ENCODE measurements around the gene EDAR.

Gene EDAR

DNA sequence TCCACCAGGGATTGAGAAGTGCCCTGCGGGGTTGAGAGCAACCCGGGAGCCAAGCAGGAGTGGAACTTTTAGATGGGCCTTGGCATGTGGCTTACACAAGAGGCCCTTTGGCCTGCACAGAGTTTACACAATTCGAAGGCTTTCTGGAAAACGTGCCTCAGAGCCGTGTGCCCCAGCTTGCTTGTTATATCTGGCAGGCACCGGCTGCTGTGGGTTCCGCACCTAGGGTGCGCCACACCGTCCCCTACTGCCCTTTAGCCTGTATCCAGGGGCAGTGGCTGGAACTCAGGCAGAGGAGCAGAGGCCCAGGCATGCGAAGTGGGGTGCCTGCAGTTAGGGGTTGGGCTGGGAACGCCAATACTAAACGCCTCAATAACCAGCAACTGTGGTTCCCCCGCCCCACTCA, 32.9 kb upstream of the EDAR start:
- Histone ChIP-seq H3K27me3 (ENCODE audit: control insufficient read depth, insufficient read depth, low read length) (peaks cover 10% of the 10 kb centered on the region), H3K4me3 (ENCODE audit: low read length) (no peak overlapping the region), H3K36me3 (ENCODE audit: control insufficient read depth, low read depth, low read length) (no peaks in the 10 kb centered on the region), H3K27ac (ENCODE audit: low read length) (no peak overlapping the region), H3K4me1 (ENCODE audit: control insufficient read depth, low read depth, low read length) (peaks cover 21% of the 10 kb centered on the region), H3K9me3 (ENCODE audit: control insufficient read depth, low read depth, low read length) (no peaks in the 10 kb centered on the region), H3K9ac (ENCODE audit: low read length) (no peak overlapping the region)

DNA sequence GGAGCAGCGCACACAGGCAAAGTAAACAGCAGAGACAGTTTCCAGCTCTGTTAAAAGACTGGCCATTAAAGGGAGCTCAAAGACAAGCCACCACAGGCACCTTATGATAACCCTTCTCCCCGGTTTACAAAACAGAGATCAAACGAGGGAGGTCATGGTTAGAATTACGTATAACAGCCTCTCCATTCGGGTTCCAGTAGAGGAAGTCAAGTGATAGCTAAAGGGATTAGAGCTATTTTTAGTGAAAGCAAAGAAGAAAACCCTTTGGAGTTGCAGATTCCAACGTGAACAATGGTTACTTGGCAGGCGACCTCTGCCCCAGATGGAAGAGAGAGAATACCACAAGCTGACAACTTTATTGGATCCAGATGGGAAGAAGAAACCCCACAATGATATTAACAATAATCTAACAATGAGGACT, 31.2 kb upstream of the EDAR start:
- Histone ChIP-seq H3K4me1 (ENCODE audit: control insufficient read depth, low read depth, low read length) (peaks cover 21% of the 10 kb centered on the region), H3K9ac (ENCODE audit: low read length) (no peak overlapping the region), H3K4me3 (ENCODE audit: low read length) (no peak overlapping the region), H3K27me3 (ENCODE audit: control insufficient read depth, insufficient read depth, low read length) (peaks cover 10% of the 10 kb centered on the region), H3K27ac (ENCODE audit: low read length) (no peak overlapping the region), H3K36me3 (ENCODE audit: control insufficient read depth, low read depth, low read length) (no peaks in the 10 kb centered on the region), H3K9me3 (ENCODE audit: control insufficient read depth, low read depth, low read length) (no peaks in the 10 kb centered on the region)

DNA sequence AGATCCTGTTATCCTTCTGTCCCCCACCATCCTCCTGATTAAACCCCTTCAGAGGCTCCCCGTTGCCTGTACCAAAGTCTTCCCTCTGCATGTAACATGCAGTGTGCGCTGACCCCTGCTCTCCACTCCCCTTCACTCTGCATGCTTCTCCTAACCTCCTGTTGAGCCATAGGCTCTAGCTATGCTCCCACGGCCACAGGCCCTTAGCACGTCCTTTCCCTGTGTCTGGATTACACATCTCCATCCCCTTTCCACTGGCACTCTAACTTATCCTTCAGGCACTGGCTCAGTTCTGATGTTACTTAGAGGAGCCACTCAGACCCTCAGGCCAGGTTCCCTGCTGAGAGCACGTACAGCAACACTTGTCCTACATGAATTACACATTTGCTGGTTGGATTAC, 29.4 kb upstream of the EDAR start:
- Histone ChIP-seq H3K4me1 (ENCODE audit: control insufficient read depth, low read depth, low read length) (peaks cover 21% of the 10 kb centered on the region), H3K9ac (ENCODE audit: low read length) (no peak overlapping the region), H3K9me3 (ENCODE audit: control insufficient read depth, low read depth, low read length) (no peaks in the 10 kb centered on the region), H3K27me3 (ENCODE audit: control insufficient read depth, insufficient read depth, low read length) (peaks cover 10% of the 10 kb centered on the region), H3K4me3 (ENCODE audit: low read length) (no peak overlapping the region), H3K27ac (ENCODE audit: low read length) (no peak overlapping the region), H3K36me3 (ENCODE audit: control insufficient read depth, low read depth, low read length) (no peaks in the 10 kb centered on the region)

DNA sequence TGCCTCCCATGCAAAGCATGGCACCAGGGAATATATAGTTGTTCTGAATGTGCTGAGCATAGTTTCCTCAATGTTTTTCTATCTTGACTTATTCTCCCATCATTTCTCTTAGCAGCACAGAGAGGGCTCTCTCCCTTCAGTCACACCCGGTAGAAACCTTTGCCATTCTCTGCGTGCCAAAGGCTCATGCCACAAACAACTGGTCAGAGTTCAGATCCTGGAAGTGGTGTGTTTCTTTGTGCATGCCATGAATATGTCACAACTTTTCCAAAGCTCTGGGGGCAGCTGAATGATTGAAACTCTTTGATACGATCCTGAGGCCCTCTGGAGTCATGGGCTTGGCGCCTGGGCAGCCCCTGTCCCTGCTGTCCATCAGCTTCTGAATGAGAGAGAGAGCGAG, 28.0 kb upstream of the EDAR start:
- peaks cover 10% of the 10 kb centered on the region for H3K27me3 ChIP-seq (ENCODE audit: control insufficient read depth, insufficient read depth, low read length)
- no peaks in the 10 kb centered on the region for H3K36me3 ChIP-seq (ENCODE audit: control insufficient read depth, low read depth, low read length)
- no peaks in the 10 kb centered on the region for H3K9me3 ChIP-seq (ENCODE audit: control insufficient read depth, low read depth, low read length)
- H3K4me3 ChIP-seq (ENCODE audit: low read length) = no peak overlapping the region
- H3K9ac ChIP-seq (ENCODE audit: low read length) = no peak overlapping the region
- no peak overlapping the region for H3K27ac ChIP-seq (ENCODE audit: low read length)
- peaks cover 29% of the 10 kb centered on the region for H3K4me1 ChIP-seq (ENCODE audit: control insufficient read depth, low read depth, low read length)

DNA sequence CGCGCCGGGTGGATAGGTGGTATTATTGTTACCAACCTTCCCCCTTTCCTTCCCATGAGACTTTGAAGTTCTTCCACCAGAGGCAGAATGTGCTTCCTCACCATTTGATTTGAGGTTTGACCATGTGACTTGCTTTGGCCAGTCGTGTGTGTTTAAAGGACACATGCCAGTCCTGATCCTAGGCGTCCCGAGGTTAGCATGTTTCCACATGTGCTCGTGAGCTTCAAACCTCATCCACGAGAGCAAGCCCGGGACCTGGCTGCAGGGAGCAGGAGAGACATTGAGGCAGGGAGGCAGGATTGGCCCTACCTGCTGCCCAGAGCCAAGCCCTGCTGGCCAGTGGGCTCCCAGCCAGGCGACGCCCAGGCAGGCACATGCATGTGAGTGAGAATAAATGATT, 27.4 kb upstream of the EDAR start:
- Histone ChIP-seq H3K4me1 (ENCODE audit: control insufficient read depth, low read depth, low read length) (peaks cover 34% of the 10 kb centered on the region), H3K27me3 (ENCODE audit: control insufficient read depth, insufficient read depth, low read length) (peaks cover 10% of the 10 kb centered on the region), H3K4me3 (ENCODE audit: low read length) (no peak overlapping the region), H3K36me3 (ENCODE audit: control insufficient read depth, low read depth, low read length) (no peaks in the 10 kb centered on the region), H3K9ac (ENCODE audit: low read length) (no peak overlapping the region), H3K27ac (ENCODE audit: low read length) (no peak overlapping the region), H3K9me3 (ENCODE audit: control insufficient read depth, low read depth, low read length) (no peaks in the 10 kb centered on the region)

DNA sequence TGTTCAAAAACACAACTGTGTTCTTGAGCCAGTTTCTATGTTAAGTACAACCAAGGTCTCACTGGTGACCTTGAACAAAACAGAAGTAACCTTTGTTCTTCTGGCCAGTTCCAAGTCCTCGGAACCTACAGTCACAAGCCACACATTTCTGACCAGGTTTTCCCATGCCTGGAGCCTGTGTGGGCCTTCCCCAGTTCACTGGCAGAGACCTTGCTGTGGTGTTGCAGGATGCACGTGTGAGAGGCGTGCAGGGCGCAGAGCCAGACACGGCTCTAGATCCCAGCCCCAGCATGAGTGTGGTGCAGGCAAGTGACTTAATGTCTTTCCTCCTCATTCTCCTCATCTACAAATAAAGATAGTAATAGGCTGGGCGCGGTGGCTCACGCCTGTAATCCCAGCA, 25.5 kb upstream of the EDAR start:
- H3K27me3 ChIP-seq (ENCODE audit: control insufficient read depth, insufficient read depth, low read length) = peaks cover 7% of the 10 kb centered on the region
- H3K4me3 ChIP-seq (ENCODE audit: low read length) = no peak overlapping the region
- H3K9me3 ChIP-seq (ENCODE audit: control insufficient read depth, low read depth, low read length) = no peaks in the 10 kb centered on the region
- H3K4me1 ChIP-seq (ENCODE audit: control insufficient read depth, low read depth, low read length) = peaks cover 19% of the 10 kb centered on the region
- no peak overlapping the region for H3K9ac ChIP-seq (ENCODE audit: low read length)
- H3K27ac ChIP-seq (ENCODE audit: low read length) = no peak overlapping the region
- H3K36me3 ChIP-seq (ENCODE audit: control insufficient read depth, low read depth, low read length) = no peaks in the 10 kb centered on the region

DNA sequence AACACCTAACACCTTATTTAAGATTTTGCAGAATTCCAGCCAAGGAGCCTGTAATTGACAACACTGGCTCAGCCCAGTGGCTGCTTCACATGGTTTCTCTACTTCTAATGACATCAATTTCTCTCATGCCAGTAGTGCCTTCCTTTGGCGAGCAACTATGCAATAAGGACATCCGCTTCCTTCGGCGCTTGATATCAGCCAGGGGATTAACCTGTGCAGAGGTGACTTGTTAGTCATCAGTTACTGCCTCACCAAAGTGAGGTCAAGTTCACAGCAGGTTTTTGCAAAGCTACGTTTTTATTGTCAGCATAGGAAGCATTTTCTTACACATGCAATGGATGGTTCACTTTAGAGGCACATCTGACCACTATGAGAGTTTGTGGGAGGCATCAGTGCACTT, 24.0 kb upstream of the EDAR start:
- H3K4me1 ChIP-seq (ENCODE audit: control insufficient read depth, low read depth, low read length) = peaks cover 13% of the 10 kb centered on the region
- no peaks in the 10 kb centered on the region for H3K9me3 ChIP-seq (ENCODE audit: control insufficient read depth, low read depth, low read length)
- H3K27me3 ChIP-seq (ENCODE audit: control insufficient read depth, insufficient read depth, low read length) = no peaks in the 10 kb centered on the region
- H3K27ac ChIP-seq (ENCODE audit: low read length) = no peak overlapping the region
- no peak overlapping the region for H3K4me3 ChIP-seq (ENCODE audit: low read length)
- H3K36me3 ChIP-seq (ENCODE audit: control insufficient read depth, low read depth, low read length) = no peaks in the 10 kb centered on the region
- no peak overlapping the region for H3K9ac ChIP-seq (ENCODE audit: low read length)

DNA sequence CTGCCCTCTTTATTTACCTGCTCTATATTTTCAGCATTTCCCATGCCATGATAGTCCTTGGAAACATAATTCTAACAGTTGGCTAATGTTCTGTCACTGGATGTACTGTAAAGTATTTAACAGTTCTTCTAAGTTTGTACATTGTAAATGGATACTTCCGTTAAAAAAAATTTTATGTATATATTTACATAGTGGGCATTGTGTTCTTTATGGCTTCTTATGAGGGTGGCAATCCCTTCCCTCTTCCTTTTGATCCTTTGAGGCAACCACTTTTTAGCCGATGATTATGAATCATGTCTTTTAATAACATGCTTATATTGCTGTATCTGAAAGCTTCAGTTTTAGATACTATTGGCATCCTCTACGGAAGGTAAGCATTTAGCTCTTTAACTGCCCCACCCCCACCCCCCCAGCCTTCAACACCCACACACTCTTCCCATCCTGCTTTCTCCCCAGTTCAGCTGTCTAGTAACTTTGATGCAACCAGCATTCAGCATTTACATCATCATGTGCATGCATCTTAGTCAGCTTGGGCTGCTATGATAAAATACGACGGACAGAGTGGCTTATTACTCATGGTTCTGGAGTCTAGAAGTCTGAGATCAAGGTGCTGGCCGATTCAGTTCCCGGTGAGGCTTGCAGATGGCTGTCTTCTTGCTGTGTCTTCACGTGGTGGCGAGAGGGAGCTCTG, 21.0 kb upstream of the EDAR start:
- H3K27ac ChIP-seq (ENCODE audit: low read length) = no peak overlapping the region
- H3K4me3 ChIP-seq (ENCODE audit: low read length) = no peak overlapping the region
- H3K4me1 ChIP-seq (ENCODE audit: control insufficient read depth, low read depth, low read length) = peaks cover 13% of the 10 kb centered on the region
- H3K9ac ChIP-seq (ENCODE audit: low read length) = no peak overlapping the region
- no peaks in the 10 kb centered on the region for H3K27me3 ChIP-seq (ENCODE audit: control insufficient read depth, insufficient read depth, low read length)
- no peaks in the 10 kb centered on the region for H3K36me3 ChIP-seq (ENCODE audit: control insufficient read depth, low read depth, low read length)
- H3K9me3 ChIP-seq (ENCODE audit: control insufficient read depth, low read depth, low read length) = no peaks in the 10 kb centered on the region

DNA sequence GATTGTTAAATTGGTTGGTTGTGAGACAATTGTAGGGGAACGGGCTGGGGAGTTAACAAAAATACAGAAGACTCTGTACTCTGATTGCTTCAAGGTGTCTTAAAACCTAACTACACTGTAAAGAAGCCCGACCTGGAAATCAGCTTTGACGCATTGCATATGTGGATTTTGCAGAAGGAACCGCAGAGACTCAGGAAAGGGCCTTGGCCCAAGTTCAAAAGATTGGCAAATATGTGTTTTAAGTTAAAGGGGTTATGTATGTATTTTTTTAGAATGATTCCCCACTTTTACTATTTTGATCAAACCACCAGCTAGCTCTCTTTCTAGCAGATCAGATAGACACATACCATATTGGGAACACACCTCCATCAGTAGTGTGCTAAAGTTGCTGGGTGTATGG, 18.0 kb upstream of the EDAR start:
- Histone ChIP-seq H3K27ac (ENCODE audit: low read length) (no peak overlapping the region), H3K4me3 (ENCODE audit: low read length) (no peak overlapping the region)

DNA sequence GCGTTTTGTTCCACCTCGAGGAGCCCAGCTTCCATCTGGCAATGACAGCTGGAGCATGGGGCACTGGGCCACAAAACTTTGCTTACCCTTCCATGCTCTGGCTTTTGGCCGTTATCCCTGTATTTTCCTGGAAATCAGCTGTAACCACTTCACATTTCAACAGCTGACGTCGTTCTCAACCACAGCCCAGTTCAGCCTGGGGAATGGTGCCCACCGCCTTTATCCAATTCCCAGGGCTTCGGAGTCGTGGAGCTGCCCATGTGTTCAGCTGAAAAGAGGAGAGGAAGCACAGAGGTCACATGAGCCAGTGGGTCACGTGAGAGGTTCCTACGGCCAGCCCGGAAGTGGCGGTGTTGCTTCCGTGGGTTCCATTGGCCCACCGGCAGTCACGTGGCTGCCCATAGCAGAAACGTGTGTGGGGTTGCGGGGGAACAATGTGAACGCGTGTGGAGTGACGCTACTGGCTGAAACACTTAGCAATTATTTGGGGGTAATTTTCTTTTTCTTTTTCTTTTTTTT, 16.7 kb upstream of the EDAR start:
- H3K9me3 ChIP-seq (ENCODE audit: control insufficient read depth, low read depth, low read length) = no peaks in the 10 kb centered on the region
- no peak overlapping the region for H3K9ac ChIP-seq (ENCODE audit: low read length)
- no peaks in the 10 kb centered on the region for H3K4me1 ChIP-seq (ENCODE audit: control insufficient read depth, low read depth, low read length)
- no peaks in the 10 kb centered on the region for H3K36me3 ChIP-seq (ENCODE audit: control insufficient read depth, low read depth, low read length)
- no peaks in the 10 kb centered on the region for H3K27me3 ChIP-seq (ENCODE audit: control insufficient read depth, insufficient read depth, low read length)
- H3K4me3 ChIP-seq (ENCODE audit: low read length) = no peak overlapping the region
- no peak overlapping the region for H3K27ac ChIP-seq (ENCODE audit: low read length)

More for the DNA sequence above, 18.0 kb upstream of the EDAR start:
- no peaks in the 10 kb centered on the region for H3K36me3 ChIP-seq (ENCODE audit: control insufficient read depth, low read depth, low read length)
- H3K9ac ChIP-seq (ENCODE audit: low read length) = no peak overlapping the region
- H3K9me3 ChIP-seq (ENCODE audit: control insufficient read depth, low read depth, low read length) = no peaks in the 10 kb centered on the region
- peaks cover 5% of the 10 kb centered on the region for H3K4me1 ChIP-seq (ENCODE audit: control insufficient read depth, low read depth, low read length)
- no peaks in the 10 kb centered on the region for H3K27me3 ChIP-seq (ENCODE audit: control insufficient read depth, insufficient read depth, low read length)

DNA sequence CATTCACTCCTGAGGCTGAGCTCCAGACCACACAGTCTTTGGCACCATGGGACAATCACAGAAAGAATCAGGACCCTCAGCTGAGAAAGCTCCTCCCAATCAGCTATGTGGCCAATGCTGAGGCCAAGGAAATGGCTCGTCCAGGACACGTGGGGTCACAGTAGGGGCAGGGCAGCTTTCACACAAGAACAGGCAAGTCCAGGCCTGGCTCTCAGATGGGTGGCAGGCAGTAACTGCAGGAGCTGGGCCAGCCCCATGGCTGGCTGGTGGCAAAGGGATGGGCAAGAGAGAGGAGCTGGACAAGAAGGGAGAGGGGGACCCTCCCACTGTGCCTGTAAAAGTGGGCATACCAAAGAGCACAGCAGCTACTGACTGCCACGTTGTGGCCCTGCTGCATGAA, 12.2 kb upstream of the EDAR start:
- no peak overlapping the region for H3K9ac ChIP-seq (ENCODE audit: low read length)
- no peaks in the 10 kb centered on the region for H3K9me3 ChIP-seq (ENCODE audit: control insufficient read depth, low read depth, low read length)

DNA sequence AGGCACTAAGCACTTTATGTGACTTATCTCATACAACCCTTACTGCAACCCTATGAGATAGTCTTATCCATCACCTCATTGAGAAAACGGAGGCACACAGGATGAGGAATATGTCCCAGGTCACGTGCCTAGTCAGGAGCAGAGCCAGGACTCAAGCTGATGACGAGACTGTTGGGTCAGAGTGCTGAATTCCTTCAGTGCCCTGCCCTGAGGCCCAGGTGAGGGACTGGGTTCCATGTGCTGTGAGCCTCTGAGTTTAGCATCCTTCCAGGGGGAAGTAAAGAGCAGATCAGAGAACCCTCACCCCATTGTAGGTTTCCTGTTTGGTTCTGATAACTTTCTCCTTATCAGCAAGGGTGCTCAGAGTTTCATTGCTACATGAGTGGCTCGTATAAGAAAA, 11.7 kb upstream of the EDAR start:
- no peaks in the 10 kb centered on the region for H3K9me3 ChIP-seq (ENCODE audit: control insufficient read depth, low read depth, low read length)
- H3K27ac ChIP-seq (ENCODE audit: low read length) = no peak overlapping the region
- no peak overlapping the region for H3K9ac ChIP-seq (ENCODE audit: low read length)
- H3K4me3 ChIP-seq (ENCODE audit: low read length) = no peak overlapping the region
- H3K27me3 ChIP-seq (ENCODE audit: control insufficient read depth, insufficient read depth, low read length) = no peaks in the 10 kb centered on the region
- no peaks in the 10 kb centered on the region for H3K36me3 ChIP-seq (ENCODE audit: control insufficient read depth, low read depth, low read length)
- H3K4me1 ChIP-seq (ENCODE audit: control insufficient read depth, low read depth, low read length) = no peaks in the 10 kb centered on the region

More for the DNA sequence above, 12.2 kb upstream of the EDAR start:
- no peak overlapping the region for H3K27ac ChIP-seq (ENCODE audit: low read length)
- H3K4me3 ChIP-seq (ENCODE audit: low read length) = no peak overlapping the region
- H3K4me1 ChIP-seq (ENCODE audit: control insufficient read depth, low read depth, low read length) = no peaks in the 10 kb centered on the region
- no peaks in the 10 kb centered on the region for H3K36me3 ChIP-seq (ENCODE audit: control insufficient read depth, low read depth, low read length)
- H3K27me3 ChIP-seq (ENCODE audit: control insufficient read depth, insufficient read depth, low read length) = no peaks in the 10 kb centered on the region

All from iPS-18a (cell line).